ENCODE results near the gene RBBP7.

DNA sequence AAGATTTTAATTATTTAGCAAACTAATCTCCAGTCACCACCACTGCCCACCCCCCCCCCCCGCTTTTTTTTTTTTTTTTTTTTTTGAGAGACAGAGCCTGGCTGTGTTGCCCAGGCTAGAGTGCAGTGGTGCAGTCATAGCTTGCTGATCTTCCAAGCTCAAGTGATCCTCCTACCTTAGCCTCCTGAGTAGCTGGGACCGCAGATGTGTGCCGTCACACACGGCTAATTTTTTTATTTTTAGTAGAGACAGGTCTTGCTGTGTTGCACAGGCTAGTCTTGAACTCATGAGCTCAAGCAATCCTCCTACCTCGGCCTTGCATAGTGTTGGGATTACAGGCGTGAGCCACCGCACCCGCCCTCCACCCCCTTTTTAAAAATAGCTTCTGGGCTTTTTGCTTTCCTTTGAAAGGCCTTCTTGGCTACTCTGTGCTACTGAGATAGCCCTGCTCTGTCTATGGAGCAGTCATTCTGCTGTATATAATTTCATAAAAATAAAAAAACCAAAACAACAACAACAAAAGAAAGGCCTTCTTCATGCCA is 65.2 kb downstream of the RBBP7 start:
- no peak for TF ChIP-seq POLR2A (IDR thresholded peaks at IDR 0.05)
- TF ChIP-seq, protein P1, sequence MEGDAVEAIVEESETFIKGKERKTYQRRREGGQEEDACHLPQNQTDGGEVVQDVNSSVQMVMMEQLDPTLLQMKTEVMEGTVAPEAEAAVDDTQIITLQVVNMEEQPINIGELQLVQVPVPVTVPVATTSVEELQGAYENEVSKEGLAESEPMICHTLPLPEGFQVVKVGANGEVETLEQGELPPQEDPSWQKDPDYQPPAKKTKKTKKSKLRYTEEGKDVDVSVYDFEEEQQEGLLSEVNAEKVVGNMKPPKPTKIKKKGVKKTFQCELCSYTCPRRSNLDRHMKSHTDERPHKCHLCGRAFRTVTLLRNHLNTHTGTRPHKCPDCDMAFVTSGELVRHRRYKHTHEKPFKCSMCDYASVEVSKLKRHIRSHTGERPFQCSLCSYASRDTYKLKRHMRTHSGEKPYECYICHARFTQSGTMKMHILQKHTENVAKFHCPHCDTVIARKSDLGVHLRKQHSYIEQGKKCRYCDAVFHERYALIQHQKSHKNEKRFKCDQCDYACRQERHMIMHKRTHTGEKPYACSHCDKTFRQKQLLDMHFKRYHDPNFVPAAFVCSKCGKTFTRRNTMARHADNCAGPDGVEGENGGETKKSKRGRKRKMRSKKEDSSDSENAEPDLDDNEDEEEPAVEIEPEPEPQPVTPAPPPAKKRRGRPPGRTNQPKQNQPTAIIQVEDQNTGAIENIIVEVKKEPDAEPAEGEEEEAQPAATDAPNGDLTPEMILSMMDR (IDR thresholded peaks at IDR 0.05): no peak
